ENCODE results near the gene C19orf25.

Gene C19orf25
- total RNA-seq, result 17.6 to 22.3 (median 18.9) reads per million in 3 donors

DNA sequence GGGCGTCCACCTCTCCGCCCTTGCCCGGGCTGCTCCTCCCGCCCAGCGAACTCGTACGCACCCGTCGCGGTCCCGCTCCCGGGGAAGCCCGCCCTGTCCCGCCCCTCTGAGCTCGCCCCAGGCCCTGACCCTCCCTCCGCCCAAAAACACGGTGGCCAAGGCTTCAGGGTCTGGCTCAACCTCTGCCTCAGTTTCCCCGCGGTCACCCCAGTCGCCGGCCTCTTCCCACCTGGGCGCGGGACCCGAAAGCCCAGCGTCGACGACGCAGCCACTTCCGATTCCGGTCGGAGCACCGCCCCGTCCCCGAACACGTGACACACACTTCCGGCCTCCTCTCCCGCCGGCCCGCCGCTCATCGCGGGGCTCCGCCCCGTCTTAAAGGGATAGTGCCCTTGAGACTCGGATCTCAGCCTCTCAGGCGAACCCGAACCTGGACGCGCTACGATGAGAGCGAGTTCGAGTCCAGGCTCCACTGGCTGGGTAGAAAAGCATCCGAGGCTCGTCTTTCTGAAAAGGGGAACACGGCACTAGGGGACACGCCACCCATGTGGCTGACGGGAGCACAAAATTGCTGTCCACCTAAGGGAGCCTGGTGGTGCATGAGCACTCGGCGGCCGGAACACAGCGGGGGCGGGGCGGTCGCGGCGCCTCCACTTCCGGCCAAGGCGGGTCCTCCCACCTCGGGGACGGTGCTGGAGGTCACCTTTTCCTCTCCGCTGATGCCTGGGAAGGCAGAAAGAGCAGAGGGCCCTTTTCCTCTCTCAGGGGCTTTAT is at the start of gene C19orf25:
Gene C19orf25 (minus strand): TSS at position 282 of the 774 bp plus-strand sequence. CDS start 312 bp downstream, outside the sequence.
- no peaks in the 10 kb centered on the region for H3K27me3 ChIP-seq (replicated peaks; ENCODE audit: control insufficient read depth, insufficient read depth, low read length, poor library complexity, severe bottlenecking)
- peak within 1 kb of the TSS; percentile 75 for H3K27ac ChIP-seq (ENCODE audit: insufficient read depth, low read length, poor library complexity, severe bottlenecking)
- H3K36me3 ChIP-seq (ENCODE audit: control insufficient read depth, insufficient read depth, low read length), result peaks cover 5% of the 10 kb centered on the region
- no peaks in the 10 kb centered on the region for H3K9me3 ChIP-seq (ENCODE audit: control insufficient read depth, low read length)
- peak; percentile 76 to 84 (median 80) for DNase-seq
- H3K4me3 ChIP-seq (ENCODE audit: insufficient read depth, low read depth, low read length, poor library complexity, severe bottlenecking), result peak within 1 kb of the TSS; percentile 59
- H3K4me1 ChIP-seq (ENCODE audit: control insufficient read depth, insufficient read depth, low read length, poor library complexity, severe bottlenecking), result peaks cover 14% of the 10 kb centered on the region

DNA sequence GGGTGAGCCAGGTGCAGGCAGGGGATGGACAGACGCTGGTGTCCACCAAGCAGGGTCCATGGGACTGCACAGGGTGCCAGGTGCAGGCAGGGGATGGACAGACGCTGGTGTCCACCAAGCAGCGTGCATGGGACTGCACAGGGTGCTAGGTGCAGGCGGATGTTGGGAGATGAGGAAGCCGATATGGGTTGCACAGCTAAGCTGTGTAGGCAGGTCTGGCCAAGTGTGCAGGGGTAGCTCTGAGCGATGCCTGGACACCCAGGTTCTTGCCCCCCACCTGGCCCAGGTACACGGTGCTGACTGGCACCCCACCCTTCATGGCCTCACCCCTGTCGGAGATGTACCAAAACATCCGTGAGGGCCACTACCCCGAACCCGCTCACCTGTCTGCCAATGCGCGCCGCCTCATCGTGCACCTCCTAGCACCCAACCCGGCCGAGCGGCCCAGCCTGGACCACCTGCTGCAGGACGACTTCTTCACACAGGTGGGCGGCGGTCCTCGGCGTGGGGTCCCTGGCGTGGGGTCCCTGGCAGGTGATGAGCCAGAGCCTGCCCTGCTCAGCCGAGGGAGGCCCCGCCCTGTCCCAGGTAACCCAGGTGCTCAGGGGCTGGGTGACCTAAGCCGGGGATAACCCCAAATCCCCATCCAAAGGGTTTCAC is 48.8 kb upstream of the C19orf25 start:
- Histone ChIP-seq H3K4me3 (ENCODE audit: insufficient read depth, low read depth, low read length, poor library complexity, severe bottlenecking) (no peak overlapping the region), H3K4me1 (ENCODE audit: control insufficient read depth, insufficient read depth, low read length, poor library complexity, severe bottlenecking) (no peaks in the 10 kb centered on the region), H3K27me3 (replicated peaks; ENCODE audit: control insufficient read depth, insufficient read depth, low read length, poor library complexity, severe bottlenecking) (peaks cover 18% of the 10 kb centered on the region), H3K36me3 (ENCODE audit: control insufficient read depth, insufficient read depth, low read length) (no peaks in the 10 kb centered on the region), H3K9me3 (ENCODE audit: control insufficient read depth, low read length) (no peaks in the 10 kb centered on the region), H3K27ac (ENCODE audit: insufficient read depth, low read length, poor library complexity, severe bottlenecking) (no peak overlapping the region)
- no peak for DNase-seq

DNA sequence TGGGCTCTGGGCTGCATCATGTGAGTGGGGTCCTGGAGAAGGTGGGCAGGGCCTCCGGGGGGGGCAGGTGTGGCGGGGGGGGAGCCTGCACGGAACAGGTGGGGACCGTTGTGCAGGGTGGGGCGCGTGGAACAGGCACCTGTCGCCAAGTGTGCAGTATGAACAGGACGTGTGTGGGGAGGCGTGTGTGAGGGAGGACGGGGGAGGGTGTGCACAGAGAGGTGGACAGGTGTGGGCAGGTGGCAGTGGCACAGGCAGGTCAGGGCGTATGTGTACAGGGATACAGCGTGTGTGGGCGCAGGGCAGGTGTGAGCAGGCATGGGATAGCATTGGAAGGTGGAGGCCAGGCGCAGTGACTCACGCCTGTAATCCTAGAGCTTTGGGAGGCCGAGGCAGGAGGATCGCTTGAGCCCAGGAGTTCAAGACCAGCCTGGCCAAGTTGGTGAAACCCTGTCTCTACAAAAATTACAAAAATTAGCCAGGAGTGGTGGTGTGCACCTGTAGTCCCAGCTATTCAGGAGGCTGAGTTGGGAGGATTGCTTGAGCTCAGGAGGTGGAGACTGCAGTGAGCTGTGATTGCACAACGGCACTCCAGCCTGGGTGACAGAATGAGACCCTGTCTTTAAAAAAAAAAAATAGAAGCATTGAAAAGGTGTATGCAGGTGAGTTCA is 48.1 kb upstream of the C19orf25 start:
- H3K4me3 ChIP-seq (ENCODE audit: insufficient read depth, low read depth, low read length, poor library complexity, severe bottlenecking), result no peak overlapping the region
- no peak overlapping the region for H3K27ac ChIP-seq (ENCODE audit: insufficient read depth, low read length, poor library complexity, severe bottlenecking)
- H3K9me3 ChIP-seq (ENCODE audit: control insufficient read depth, low read length), result no peaks in the 10 kb centered on the region
- no peak for DNase-seq
- peaks cover 18% of the 10 kb centered on the region for H3K27me3 ChIP-seq (replicated peaks; ENCODE audit: control insufficient read depth, insufficient read depth, low read length, poor library complexity, severe bottlenecking)
- no peaks in the 10 kb centered on the region for H3K36me3 ChIP-seq (ENCODE audit: control insufficient read depth, insufficient read depth, low read length)
- H3K4me1 ChIP-seq (ENCODE audit: control insufficient read depth, insufficient read depth, low read length, poor library complexity, severe bottlenecking), result no peaks in the 10 kb centered on the region

DNA sequence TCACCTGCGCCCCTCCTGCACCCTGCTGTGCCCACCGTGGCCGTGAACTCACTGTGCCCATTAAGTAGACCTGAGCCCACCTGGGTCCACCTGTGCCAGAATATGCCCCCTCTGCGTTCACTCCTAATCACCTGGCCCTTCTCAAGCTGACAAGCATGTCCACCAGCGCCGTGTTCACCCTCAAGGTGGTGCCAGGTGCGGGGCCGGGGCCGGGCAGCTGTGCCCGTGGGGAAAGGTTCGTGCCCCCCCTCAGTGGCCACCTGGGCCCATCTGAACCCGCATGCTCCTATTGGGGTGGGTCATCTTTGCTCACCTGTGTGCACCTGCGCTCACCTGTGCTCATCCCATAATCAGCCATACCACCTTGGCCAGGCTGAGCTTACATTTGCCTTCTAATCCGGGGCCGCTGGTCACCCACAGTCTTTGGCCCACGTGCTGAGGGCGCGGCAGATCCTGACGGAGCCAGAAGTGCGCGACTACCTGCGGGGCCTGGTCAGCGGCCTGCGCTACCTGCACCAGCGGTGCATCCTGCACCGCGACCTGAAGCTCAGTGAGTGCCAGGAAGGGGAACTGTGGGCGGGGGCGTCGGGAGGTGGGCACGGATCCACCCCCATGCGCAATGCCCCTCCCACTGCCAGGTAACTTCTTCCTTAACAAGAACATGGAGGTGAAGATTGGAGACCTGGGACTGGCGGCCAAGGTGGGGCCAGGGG is 47.2 kb upstream of the C19orf25 start:
- Histone ChIP-seq H3K4me1 (ENCODE audit: control insufficient read depth, insufficient read depth, low read length, poor library complexity, severe bottlenecking) (no peaks in the 10 kb centered on the region), H3K27ac (ENCODE audit: insufficient read depth, low read length, poor library complexity, severe bottlenecking) (no peak overlapping the region), H3K9me3 (ENCODE audit: control insufficient read depth, low read length) (no peaks in the 10 kb centered on the region), H3K27me3 (replicated peaks; ENCODE audit: control insufficient read depth, insufficient read depth, low read length, poor library complexity, severe bottlenecking) (peaks cover 18% of the 10 kb centered on the region), H3K4me3 (ENCODE audit: insufficient read depth, low read depth, low read length, poor library complexity, severe bottlenecking) (no peak overlapping the region), H3K36me3 (ENCODE audit: control insufficient read depth, insufficient read depth, low read length) (no peaks in the 10 kb centered on the region)
- DNase-seq, result no peak

DNA sequence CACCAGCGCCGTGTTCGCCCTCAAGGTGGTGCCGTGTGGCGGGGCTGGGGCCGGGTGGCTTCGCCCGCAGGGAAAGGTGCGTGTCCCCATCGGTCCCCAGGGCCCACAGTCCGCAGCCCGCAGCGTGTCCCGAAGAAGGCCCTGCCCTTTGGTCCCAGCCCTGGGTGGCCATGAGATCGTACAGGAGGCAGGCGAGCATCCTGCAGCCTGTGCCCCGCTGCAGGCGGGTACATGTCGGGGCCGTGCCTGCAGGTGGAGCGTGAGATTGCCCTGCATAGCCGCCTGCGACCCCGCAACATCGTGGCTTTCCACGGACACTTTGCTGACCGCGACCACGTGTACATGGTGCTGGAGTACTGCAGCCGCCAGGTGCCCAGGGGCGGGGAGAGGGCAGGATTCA is 46.3 kb upstream of the C19orf25 start:
- no peak for DNase-seq
- Histone ChIP-seq H3K36me3 (ENCODE audit: control insufficient read depth, insufficient read depth, low read length) (no peaks in the 10 kb centered on the region), H3K27me3 (replicated peaks; ENCODE audit: control insufficient read depth, insufficient read depth, low read length, poor library complexity, severe bottlenecking) (peaks cover 18% of the 10 kb centered on the region), H3K9me3 (ENCODE audit: control insufficient read depth, low read length) (no peaks in the 10 kb centered on the region), H3K27ac (ENCODE audit: insufficient read depth, low read length, poor library complexity, severe bottlenecking) (no peak overlapping the region), H3K4me1 (ENCODE audit: control insufficient read depth, insufficient read depth, low read length, poor library complexity, severe bottlenecking) (no peaks in the 10 kb centered on the region), H3K4me3 (ENCODE audit: insufficient read depth, low read depth, low read length, poor library complexity, severe bottlenecking) (no peak overlapping the region)

DNA sequence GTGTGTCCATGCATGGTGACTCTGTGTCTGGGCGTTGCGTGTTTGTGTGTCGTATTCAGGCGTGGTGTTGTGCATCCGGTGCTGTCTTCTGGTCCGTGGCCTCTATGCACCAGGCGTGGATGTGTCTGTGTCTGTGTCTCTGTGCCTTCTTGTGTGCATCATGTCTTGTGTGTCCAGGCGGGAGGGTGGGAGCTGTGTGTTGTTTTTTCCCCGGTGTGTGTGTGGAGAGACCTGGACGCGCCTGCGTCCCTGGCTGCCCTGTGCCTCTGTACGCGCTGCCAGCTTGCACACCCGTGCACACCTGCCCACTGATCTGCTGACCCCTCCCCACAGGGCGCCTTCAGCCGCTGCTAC is 45.9 kb upstream of the C19orf25 start:
- DNase-seq, result no peak
- H3K4me3 ChIP-seq (ENCODE audit: insufficient read depth, low read depth, low read length, poor library complexity, severe bottlenecking), result no peak overlapping the region
- no peaks in the 10 kb centered on the region for H3K36me3 ChIP-seq (ENCODE audit: control insufficient read depth, insufficient read depth, low read length)
- no peaks in the 10 kb centered on the region for H3K4me1 ChIP-seq (ENCODE audit: control insufficient read depth, insufficient read depth, low read length, poor library complexity, severe bottlenecking)
- H3K27ac ChIP-seq (ENCODE audit: insufficient read depth, low read length, poor library complexity, severe bottlenecking), result no peak overlapping the region
- peaks cover 18% of the 10 kb centered on the region for H3K27me3 ChIP-seq (replicated peaks; ENCODE audit: control insufficient read depth, insufficient read depth, low read length, poor library complexity, severe bottlenecking)
- H3K9me3 ChIP-seq (ENCODE audit: control insufficient read depth, low read length), result no peaks in the 10 kb centered on the region

DNA sequence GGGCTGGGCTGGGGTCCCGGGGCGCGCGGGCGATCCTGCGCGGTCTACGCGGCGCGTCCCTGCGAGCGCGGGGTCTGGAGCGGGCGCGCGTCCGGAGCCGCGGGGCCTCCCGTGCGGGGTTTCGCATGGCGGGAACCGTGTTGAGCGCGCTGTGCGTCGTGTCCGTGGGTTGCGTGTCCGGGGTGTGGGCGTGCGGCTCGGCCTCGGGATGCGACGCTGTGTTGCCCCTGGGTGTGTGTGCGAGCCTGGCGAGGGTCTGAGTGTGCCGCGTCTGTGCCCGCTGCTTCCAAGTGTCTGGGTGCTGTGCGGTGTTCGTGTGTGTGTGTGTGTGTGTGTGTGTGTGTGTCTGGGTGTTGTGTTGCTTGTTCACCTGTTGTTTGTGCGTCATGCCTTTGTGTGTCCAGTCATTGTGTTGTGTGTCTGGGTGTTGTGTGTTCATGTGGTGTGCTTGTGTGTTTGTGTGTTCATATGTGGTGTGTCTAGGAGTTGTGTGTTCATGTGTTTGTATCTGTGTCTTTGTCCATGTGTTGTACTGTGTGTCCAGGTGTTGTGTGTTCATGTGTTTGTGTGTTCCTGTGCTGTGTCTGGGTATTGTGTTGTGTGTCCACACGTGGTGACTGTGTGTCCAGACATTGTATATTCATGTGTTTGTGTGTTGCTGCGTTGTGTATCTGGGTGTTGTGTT is 45.4 kb upstream of the C19orf25 start:
- no peak overlapping the region for H3K4me3 ChIP-seq (ENCODE audit: insufficient read depth, low read depth, low read length, poor library complexity, severe bottlenecking)
- H3K36me3 ChIP-seq (ENCODE audit: control insufficient read depth, insufficient read depth, low read length), result no peaks in the 10 kb centered on the region
- no peak overlapping the region for H3K27ac ChIP-seq (ENCODE audit: insufficient read depth, low read length, poor library complexity, severe bottlenecking)
- no peak for DNase-seq
- no peaks in the 10 kb centered on the region for H3K4me1 ChIP-seq (ENCODE audit: control insufficient read depth, insufficient read depth, low read length, poor library complexity, severe bottlenecking)
- no peaks in the 10 kb centered on the region for H3K9me3 ChIP-seq (ENCODE audit: control insufficient read depth, low read length)
- H3K27me3 ChIP-seq (replicated peaks; ENCODE audit: control insufficient read depth, insufficient read depth, low read length, poor library complexity, severe bottlenecking), result peaks cover 18% of the 10 kb centered on the region

DNA sequence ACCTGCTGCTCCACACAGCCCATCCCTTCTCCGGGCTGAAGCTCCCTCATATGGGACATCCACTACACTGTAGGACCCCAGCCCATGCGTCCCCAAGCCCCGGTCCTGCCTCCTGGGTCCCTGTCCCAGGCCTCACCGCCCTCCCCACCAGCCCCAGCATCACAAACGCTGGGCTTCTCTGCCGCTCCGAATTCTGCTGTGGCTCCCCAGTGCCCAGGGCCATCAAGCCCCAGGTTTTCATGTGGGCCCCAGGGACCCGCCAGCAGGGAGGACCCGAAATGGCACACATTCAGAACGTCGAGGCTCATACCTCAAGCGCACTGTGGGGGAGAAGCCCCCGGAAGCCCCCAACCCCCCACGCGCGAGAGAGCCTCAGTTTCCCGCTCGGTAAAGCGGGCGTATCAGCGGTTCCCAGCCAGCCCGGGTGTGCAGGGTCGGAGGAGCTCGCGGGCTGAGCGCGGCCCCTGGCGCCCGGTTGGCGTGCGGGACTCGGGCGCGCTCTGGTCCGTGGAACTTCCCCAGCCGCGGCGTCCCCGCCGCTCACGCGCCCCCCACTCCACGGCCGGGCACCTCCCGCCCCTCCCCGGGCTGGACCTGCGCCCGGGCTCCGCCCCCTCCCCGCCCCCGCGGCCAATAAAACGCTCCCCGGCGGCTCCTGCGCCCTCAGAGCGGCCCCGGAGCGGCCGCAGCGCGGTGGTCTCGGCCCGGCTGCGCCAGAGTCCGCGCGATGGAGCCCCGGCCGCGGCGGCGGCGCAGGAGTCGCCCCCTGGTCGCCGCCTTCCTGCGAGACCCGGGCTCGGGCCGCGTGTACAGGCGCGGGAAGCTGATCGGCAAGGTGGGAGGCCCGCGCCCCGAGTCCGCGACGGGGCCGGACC is 44.6 kb upstream of the C19orf25 start, which contains the start of gene PLK5:
Gene PLK5 (plus strand): TSS at position 666 of the 875 bp plus-strand sequence. CDS start 2,920 bp downstream, outside the sequence.
- Histone ChIP-seq H3K27ac (ENCODE audit: insufficient read depth, low read length, poor library complexity, severe bottlenecking) (no peak within 1 kb of the TSS), H3K4me1 (ENCODE audit: control insufficient read depth, insufficient read depth, low read length, poor library complexity, severe bottlenecking) (no peaks in the 10 kb centered on the region), H3K4me3 (ENCODE audit: insufficient read depth, low read depth, low read length, poor library complexity, severe bottlenecking) (no peak within 1 kb of the TSS), H3K36me3 (ENCODE audit: control insufficient read depth, insufficient read depth, low read length) (no peaks in the 10 kb centered on the region), H3K9me3 (ENCODE audit: control insufficient read depth, low read length) (no peaks in the 10 kb centered on the region), H3K27me3 (replicated peaks; ENCODE audit: control insufficient read depth, insufficient read depth, low read length, poor library complexity, severe bottlenecking) (peaks cover 18% of the 10 kb centered on the region)
- no peak for DNase-seq

DNA sequence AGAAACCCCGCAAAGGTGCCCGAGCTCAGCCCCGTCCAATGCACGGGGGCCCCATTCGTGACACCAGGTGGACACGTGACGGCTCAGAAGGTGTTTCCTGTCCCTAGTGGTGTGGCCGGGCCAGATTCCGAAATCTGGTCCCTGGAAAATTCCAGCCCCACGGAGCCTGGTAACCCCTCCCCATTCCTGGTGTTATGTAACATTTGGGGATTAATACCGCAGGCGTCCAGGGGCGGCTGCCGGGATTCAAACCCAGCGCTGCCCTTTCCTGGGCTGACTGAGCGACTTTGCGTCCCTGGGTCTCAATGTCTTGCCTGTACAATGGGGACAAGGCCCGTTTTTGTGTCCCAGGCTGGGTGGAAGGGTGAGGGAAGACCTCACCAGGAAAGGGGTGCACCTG is 43.8 kb upstream of the C19orf25 start:
- Histone ChIP-seq H3K27ac (ENCODE audit: insufficient read depth, low read length, poor library complexity, severe bottlenecking) (no peak overlapping the region), H3K27me3 (replicated peaks; ENCODE audit: control insufficient read depth, insufficient read depth, low read length, poor library complexity, severe bottlenecking) (peaks cover 18% of the 10 kb centered on the region), H3K36me3 (ENCODE audit: control insufficient read depth, insufficient read depth, low read length) (no peaks in the 10 kb centered on the region), H3K4me1 (ENCODE audit: control insufficient read depth, insufficient read depth, low read length, poor library complexity, severe bottlenecking) (no peaks in the 10 kb centered on the region), H3K9me3 (ENCODE audit: control insufficient read depth, low read length) (no peaks in the 10 kb centered on the region), H3K4me3 (ENCODE audit: insufficient read depth, low read depth, low read length, poor library complexity, severe bottlenecking) (no peak overlapping the region)
- DNase-seq, result no peak
